ENCODE measurements around the gene KCNH4. TPM values are rescaled to one million over a fixed set of nuclear protein-coding genes. Genes with fewer than 3 reads are reported as not detected.
"Not testable (repeated sequence)": the region's sequence is repeated elsewhere in the genome, so short reads cannot be mapped to it uniquely, and the experiment has no call there.

Gene KCNH4
- total and polyA plus RNA-seq, 2 of the 13 experiments (the other 11 are each of a cell fraction or from before 2014, with no cell fraction given): 0.01 to 0.09 TPM

DNA sequence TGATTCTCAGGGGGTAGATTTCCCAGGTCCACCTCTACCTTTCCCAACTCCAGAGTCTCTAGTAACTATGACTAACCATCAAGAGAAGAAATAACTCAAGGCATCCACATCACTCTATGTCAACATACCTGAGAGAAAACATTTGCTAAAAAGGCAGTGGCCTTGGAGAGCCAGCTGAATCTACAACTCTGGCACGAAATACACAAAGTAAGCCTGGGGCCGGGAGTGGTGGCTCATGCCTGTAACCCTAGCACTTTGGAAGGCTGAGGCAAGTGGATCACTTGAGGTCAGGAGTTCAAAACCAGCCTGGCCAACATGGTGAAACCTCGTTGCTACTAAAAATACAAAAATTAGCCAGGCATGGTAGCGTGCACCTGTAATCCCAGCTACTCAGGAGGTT is 37.8 kb downstream of the KCNH4 start (continued):
- 0 out of 2 replicates have a peak, but pooled peaks have one; percentile 30 for TF ChIP-seq ZNF878 (CRISPR knock-in tag; IDR thresholded peaks at IDR 0.05)
- 0 out of 2 replicates have a peak, but pooled peaks have one; percentile 42 for TF ChIP-seq GATAD2A (CRISPR knock-in tag; IDR thresholded peaks at IDR 0.05)
- TF ChIP-seq FOSL2 (CRISPR knock-in tag; IDR thresholded peaks at IDR 0.05): 0 out of 2 replicates have a peak, but pooled peaks have one; percentile 17
- peak; percentile 55 for TF ChIP-seq ZNF629 (CRISPR knock-in tag; conservative IDR thresholded peaks at IDR 0.05)
- not testable (repeated sequence) for TF ChIP-seq FOXA1 (IDR thresholded peaks at IDR 0.05)
- TF ChIP-seq FOXA1 (CRISPR knock-in tag; IDR thresholded peaks at IDR 0.05): peak; percentile 71

DNA sequence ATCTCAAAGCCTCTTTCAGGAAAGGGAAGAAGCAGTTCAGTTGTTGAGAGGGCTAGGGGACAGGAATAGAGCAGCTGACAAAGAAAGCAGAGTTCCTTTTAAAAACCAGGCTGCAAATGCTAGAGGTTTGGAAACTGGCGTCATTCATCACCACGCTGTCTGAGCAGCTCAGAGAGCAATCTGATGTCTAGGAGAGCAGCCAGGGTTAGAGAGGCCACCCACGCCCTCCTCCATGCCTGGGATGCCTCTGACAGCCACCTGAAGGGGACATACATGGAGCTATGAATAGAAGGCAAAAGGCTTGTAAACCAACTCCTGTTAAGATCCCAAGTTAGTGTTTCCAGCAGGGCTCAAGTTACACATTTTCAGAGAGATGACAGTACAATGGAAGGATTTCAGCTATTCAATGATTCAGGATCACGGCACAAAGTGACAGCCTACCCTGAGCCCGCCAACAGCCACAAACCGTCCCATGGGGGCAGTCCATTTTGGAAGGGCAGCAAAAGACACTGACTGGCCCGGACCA is 38.5 kb downstream of the KCNH4 start:
- no peaks in the 10 kb centered on the region for H3K27me3 ChIP-seq (ENCODE audit: control insufficient read depth in 1 of 2, insufficient read depth in 2 of 2, low read length in 2 of 2)
- TF ChIP-seq KLF12 (CRISPR knock-in tag; IDR thresholded peaks at IDR 0.05; ENCODE audit: borderline replicate concordance) (no peak), SAFB2 (CRISPR knock-in tag; IDR thresholded peaks at IDR 0.05; ENCODE audit: borderline replicate concordance, low read depth) (no peak), FOSL2 (CRISPR knock-in tag; IDR thresholded peaks at IDR 0.05) (no peak), NFYC (CRISPR knock-in tag; IDR thresholded peaks at IDR 0.05) (no peak), YEATS2 (CRISPR knock-in tag; IDR thresholded peaks at IDR 0.05; ENCODE audit: borderline replicate concordance) (0 out of 2 replicates have a peak, but pooled peaks have one; percentile 5), POLR2A (IDR thresholded peaks at IDR 0.05; ENCODE audit: insufficient read depth in 1 of 2, low read depth in 2 of 2, low read length in 2 of 2) (peak in 1 of 2 experiments; percentile 22; a peak in 1 of 4 replicates), SIX1 (CRISPR knock-in tag; IDR thresholded peaks at IDR 0.05; ENCODE audit: borderline replicate concordance) (no peak)
- TF ChIP-seq, protein P1, sequence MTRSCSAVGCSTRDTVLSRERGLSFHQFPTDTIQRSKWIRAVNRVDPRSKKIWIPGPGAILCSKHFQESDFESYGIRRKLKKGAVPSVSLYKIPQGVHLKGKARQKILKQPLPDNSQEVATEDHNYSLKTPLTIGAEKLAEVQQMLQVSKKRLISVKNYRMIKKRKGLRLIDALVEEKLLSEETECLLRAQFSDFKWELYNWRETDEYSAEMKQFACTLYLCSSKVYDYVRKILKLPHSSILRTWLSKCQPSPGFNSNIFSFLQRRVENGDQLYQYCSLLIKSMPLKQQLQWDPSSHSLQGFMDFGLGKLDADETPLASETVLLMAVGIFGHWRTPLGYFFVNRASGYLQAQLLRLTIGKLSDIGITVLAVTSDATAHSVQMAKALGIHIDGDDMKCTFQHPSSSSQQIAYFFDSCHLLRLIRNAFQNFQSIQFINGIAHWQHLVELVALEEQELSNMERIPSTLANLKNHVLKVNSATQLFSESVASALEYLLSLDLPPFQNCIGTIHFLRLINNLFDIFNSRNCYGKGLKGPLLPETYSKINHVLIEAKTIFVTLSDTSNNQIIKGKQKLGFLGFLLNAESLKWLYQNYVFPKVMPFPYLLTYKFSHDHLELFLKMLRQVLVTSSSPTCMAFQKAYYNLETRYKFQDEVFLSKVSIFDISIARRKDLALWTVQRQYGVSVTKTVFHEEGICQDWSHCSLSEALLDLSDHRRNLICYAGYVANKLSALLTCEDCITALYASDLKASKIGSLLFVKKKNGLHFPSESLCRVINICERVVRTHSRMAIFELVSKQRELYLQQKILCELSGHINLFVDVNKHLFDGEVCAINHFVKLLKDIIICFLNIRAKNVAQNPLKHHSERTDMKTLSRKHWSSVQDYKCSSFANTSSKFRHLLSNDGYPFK (CRISPR knock-in tag; IDR thresholded peaks at IDR 0.05; ENCODE audit: borderline replicate concordance): no peak
- WGBS (ENCODE audit: low lambda C conversion rate): 95% methylated on average over 7 of the region's 7 CpGs
- ATAC-seq (peak; percentile 21; the same call in 2 of the 3 replicates), FAIRE-seq (no peak), DNase-seq (ENCODE audit: low spot score) (no peak)
- intact Hi-C loops (cut with micrococcal nuclease; ENCODE audit: unreplicated experiment): no loop called here
- H3K27ac ChIP-seq (ENCODE audit: extremely low read length, insufficient read depth, low read length): peak overlapping the region; percentile 39
- BruUV-seq (replicated peaks): TSS peak; percentile 8
- no peak overlapping the region for H2AFZ ChIP-seq (ENCODE audit: low read length)
- peaks cover 22% of the 10 kb centered on the region for H3K4me1 ChIP-seq (ENCODE audit: insufficient read depth, low read length)
- peaks cover 4% of the 10 kb centered on the region for H4K20me1 ChIP-seq (ENCODE audit: insufficient read depth, low read length)
- no peaks in the 10 kb centered on the region for H3K9me3 ChIP-seq (ENCODE audit: low read length)
- no peak overlapping the region for H3K4me3 ChIP-seq (replicated peaks in 1 of 3; ENCODE audit: insufficient read depth in 1 of 3, low read depth in 2 of 3, low read length in 3 of 3)
- H3K9ac ChIP-seq (ENCODE audit: insufficient read depth, low read depth, low read length): no peak overlapping the region
- ChIA-PET POLR2A (interaction anchor here (1.9 to 2.3 kb wide), 2 partner anchors 11 to 21 kb away, joined by 9 read pairs; partner anchors contain the start of gene KAT2A), CTCF (ENCODE audit: low intra/inter-chr PET ratio, low total read pairs) (no interaction called here)
- peaks cover 19 to 41% of the 10 kb centered on the region in 2 experiments for H3K36me3 ChIP-seq (replicated peaks in 1 of 2; ENCODE audit: control insufficient read depth in 1 of 2, insufficient read depth in 2 of 2, low read length in 2 of 2)
- no peak overlapping the region for H3K4me2 ChIP-seq (ENCODE audit: low read depth, low read length)
- peaks cover 62% of the 10 kb centered on the region for H3K79me2 ChIP-seq (ENCODE audit: insufficient read depth, low read length)
- in situ Hi-C loops (cut with HindIII; ENCODE audit: extremely low pct_ligation_motif_present, low pct_unique_long_range_greater_than_20kb): no loop called here

Data from HepG2 (cell line).